Type B pancreatic cell (in vitro differentiated cells): Measurements from ENCODE around the gene PACSIN3. TPM values are rescaled to one million over a fixed set of nuclear protein-coding genes. Genes with fewer than 3 reads are reported as not detected.
A peak's percentile ranks its signal among the peaks of the same experiment; 100 is the strongest.

Experiments
- DNase-seq: peaks from one replicate; pipeline ENCODE4 v3.0.0; 2021; ENCODE audit warnings: mixed read lengths; ENCODE audit not compliant: unreplicated experiment; ENCODE audit errors: extremely low spot score
- H3K27ac Mint-ChIP-seq: 2 replicates; pipeline ENCODE4 v1.8.0; 2021; ENCODE audit warnings: mild to moderate bottlenecking, mixed read lengths
- H3K27me3 Mint-ChIP-seq: 2 replicates; pipeline ENCODE4 v1.8.0; 2021; ENCODE audit warnings: mixed read lengths
- H3K36me3 Mint-ChIP-seq: 2 replicates; pipeline ENCODE4 v1.8.0; 2021; ENCODE audit warnings: mixed read lengths
- H3K4me1 Mint-ChIP-seq: one replicate; pipeline ENCODE4 v1.8.0; 2021; ENCODE audit warnings: mixed read lengths; ENCODE audit not compliant: unreplicated experiment
- H3K4me3 Mint-ChIP-seq: 2 replicates; pipeline ENCODE4 v1.8.0; 2021; ENCODE audit warnings: mild to moderate bottlenecking, mixed read lengths
- H3K9me3 Mint-ChIP-seq: 2 replicates; pipeline ENCODE4 v1.8.0; 2021; ENCODE audit warnings: mixed read lengths
- total RNA-seq: library from RNA; stranded (reverse); gene quantifications from 2 replicates; pipeline ENCODE4 v1.2.1, GENCODE V29; 2021; ENCODE audit warnings: low replicate concordance
- TF ChIP-seq, protein P1 (sequence below): fragments of 200-600 bp; sonication (generic); conservative IDR thresholded peaks from 2 replicates; pipeline ENCODE4 v1.5.0; 2021; ENCODE audit warnings: antibody characterized with exemption, mild to moderate bottlenecking

The PACSIN3 gene
- total RNA-seq, 1 donor from 2014 or later: 52.5 TPM

GRCh38 chr11:47184711-47185304, 1.4 kb downstream of the PACSIN3 start:
- TF ChIP-seq, protein P1, sequence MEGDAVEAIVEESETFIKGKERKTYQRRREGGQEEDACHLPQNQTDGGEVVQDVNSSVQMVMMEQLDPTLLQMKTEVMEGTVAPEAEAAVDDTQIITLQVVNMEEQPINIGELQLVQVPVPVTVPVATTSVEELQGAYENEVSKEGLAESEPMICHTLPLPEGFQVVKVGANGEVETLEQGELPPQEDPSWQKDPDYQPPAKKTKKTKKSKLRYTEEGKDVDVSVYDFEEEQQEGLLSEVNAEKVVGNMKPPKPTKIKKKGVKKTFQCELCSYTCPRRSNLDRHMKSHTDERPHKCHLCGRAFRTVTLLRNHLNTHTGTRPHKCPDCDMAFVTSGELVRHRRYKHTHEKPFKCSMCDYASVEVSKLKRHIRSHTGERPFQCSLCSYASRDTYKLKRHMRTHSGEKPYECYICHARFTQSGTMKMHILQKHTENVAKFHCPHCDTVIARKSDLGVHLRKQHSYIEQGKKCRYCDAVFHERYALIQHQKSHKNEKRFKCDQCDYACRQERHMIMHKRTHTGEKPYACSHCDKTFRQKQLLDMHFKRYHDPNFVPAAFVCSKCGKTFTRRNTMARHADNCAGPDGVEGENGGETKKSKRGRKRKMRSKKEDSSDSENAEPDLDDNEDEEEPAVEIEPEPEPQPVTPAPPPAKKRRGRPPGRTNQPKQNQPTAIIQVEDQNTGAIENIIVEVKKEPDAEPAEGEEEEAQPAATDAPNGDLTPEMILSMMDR: no peak
- no peak for DNase-seq
- no peaks in the 10 kb centered on the region for H3K9me3 Mint-ChIP-seq
- peaks cover 22% of the 10 kb centered on the region for H3K4me1 Mint-ChIP-seq
- peak overlapping the region; percentile 89 for H3K4me3 Mint-ChIP-seq
- no peaks in the 10 kb centered on the region for H3K36me3 Mint-ChIP-seq
- no peaks in the 10 kb centered on the region for H3K27me3 Mint-ChIP-seq
- peak overlapping the region; percentile 65 for H3K27ac Mint-ChIP-seq

GRCh38 chr11:47183969-47184368, 2.3 kb downstream of the PACSIN3 start:
- H3K4me3 Mint-ChIP-seq: peak overlapping the region; percentile 89
- TF ChIP-seq, protein P1: no peak
- DNase-seq: no peak
- no peaks in the 10 kb centered on the region for H3K9me3 Mint-ChIP-seq
- peak overlapping the region; percentile 23 for H3K27ac Mint-ChIP-seq
- no peaks in the 10 kb centered on the region for H3K27me3 Mint-ChIP-seq
- H3K4me1 Mint-ChIP-seq: peaks cover 21% of the 10 kb centered on the region
- H3K36me3 Mint-ChIP-seq: peaks cover 3% of the 10 kb centered on the region

GRCh38 chr11:47183031-47183856, 3.0 kb downstream of the PACSIN3 start:
- Mint-ChIP-seq H3K27ac (peak overlapping the region; percentile 23), H3K9me3 (no peaks in the 10 kb centered on the region)
- TF ChIP-seq, protein P1: no peak

GRCh38 chr11:47182380-47182779, 3.9 kb downstream of the PACSIN3 start:
- peaks cover 4% of the 10 kb centered on the region for H3K36me3 Mint-ChIP-seq
- DNase-seq: no peak

More at GRCh38 chr11:47183031-47183856, 3.0 kb downstream of the PACSIN3 start:
- Mint-ChIP-seq H3K27me3 (no peaks in the 10 kb centered on the region), H3K36me3 (peaks cover 3% of the 10 kb centered on the region), H3K4me1 (peaks cover 21% of the 10 kb centered on the region), H3K4me3 (peak overlapping the region; percentile 49)
- no peak for DNase-seq

DNA sequence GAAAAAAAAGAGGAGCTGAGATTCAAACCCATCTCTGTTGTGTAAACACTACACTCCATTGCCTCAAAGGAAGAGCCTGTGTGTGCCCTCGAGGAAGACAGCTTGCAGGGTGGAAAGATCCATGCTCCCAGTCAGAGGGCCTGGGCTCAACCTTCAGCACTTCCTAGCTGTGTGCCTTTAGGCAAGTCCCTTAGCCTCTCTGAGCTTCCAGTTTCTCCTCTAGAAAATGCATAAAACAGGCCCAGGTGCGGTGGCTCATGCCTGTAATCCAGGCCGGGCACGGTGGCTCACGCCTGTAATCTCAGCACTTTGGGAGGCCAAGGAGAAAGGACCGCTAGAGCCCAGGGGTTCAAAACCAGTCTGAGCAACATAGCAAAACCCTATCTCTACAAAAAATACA, 5.0 kb downstream of the PACSIN3 start:
- TF ChIP-seq, protein P1: no peak
- no peak for DNase-seq
- H3K36me3 Mint-ChIP-seq: peaks cover 7% of the 10 kb centered on the region
- H3K27me3 Mint-ChIP-seq: no peaks in the 10 kb centered on the region
- H3K4me3 Mint-ChIP-seq: no peak overlapping the region
- H3K9me3 Mint-ChIP-seq: no peaks in the 10 kb centered on the region
- H3K4me1 Mint-ChIP-seq: peaks cover 21% of the 10 kb centered on the region
- H3K27ac Mint-ChIP-seq: no peak overlapping the region

More at GRCh38 chr11:47182380-47182779, 3.9 kb downstream of the PACSIN3 start:
- no peaks in the 10 kb centered on the region for H3K27me3 Mint-ChIP-seq
- TF ChIP-seq, protein P1: no peak
- peaks cover 18% of the 10 kb centered on the region for H3K4me1 Mint-ChIP-seq
- no peak overlapping the region for H3K4me3 Mint-ChIP-seq
- H3K27ac Mint-ChIP-seq: no peak overlapping the region
- no peaks in the 10 kb centered on the region for H3K9me3 Mint-ChIP-seq
